Upper lobe of left lung (tissue), 6 donors: ENCODE measurements around the gene EXOC6. TPM values are rescaled to one million over a fixed set of nuclear protein-coding genes. Genes with fewer than 3 reads are reported as not detected.
"Not testable (repeated sequence)": the region's sequence is repeated elsewhere in the genome, so short reads cannot be mapped to it uniquely, and the experiment has no call there.

ENCODE experiments used
- ATAC-seq, 2 donors: fragments of 200-7000 bp; cut with Tn5 transposase; one replicate each; pipeline ENCODE4 v1.9.1; 2022; ENCODE audit warnings: mild to moderate bottlenecking in 2 of 2, moderate library complexity in 2 of 2; ENCODE audit not compliant: low FRiP score in 2 of 2
- DNase-seq, 2 donors: peaks; one replicate each; pipeline ENCODE4 v3.0.0-alpha.2; 2019 to 2020
- H3K27ac ChIP-seq, 4 donors: fragments of 200-600 bp; sonication (generic); one replicate each; pipeline ENCODE4 v1.5.1; 2016 to 2019
- H3K27me3 ChIP-seq, 4 donors: fragments of 200-600 bp; sonication (generic); one replicate each; pipeline ENCODE4 v1.5.1; 2017 to 2019
- H3K36me3 ChIP-seq, 4 donors: fragments of 200-600 bp; sonication (generic); one replicate each; pipeline ENCODE4 v1.5.1; 2016 to 2019
- H3K4me1 ChIP-seq, 4 donors: fragments of 200-600 bp; sonication (generic); one replicate each; pipeline ENCODE4 v1.5.1; 2018 to 2019
- H3K4me3 ChIP-seq, 4 donors: fragments of 200-600 bp; sonication (generic); one replicate each; pipeline ENCODE4 v1.5.1; 2017 to 2019; ENCODE audit warnings: mild to moderate bottlenecking in 2 of 4, moderate library complexity in 1 of 4
- H3K9me3 ChIP-seq, 4 donors: fragments of 200-600 bp; sonication (generic); one replicate each; pipeline ENCODE4 v1.5.1; 2018 to 2019
- EP300 ChIP-seq, 4 donors: sonication (generic); formaldehyde crosslinking; IDR thresholded peaks; one replicate each; pipeline ENCODE4 v1.5.1; 2017; ENCODE audit warnings: antibody characterized with exemption in 4 of 4, control low read depth in 2 of 4
- POLR2A ChIP-seq, 4 donors: fragments of 450-650 bp; IDR thresholded peaks; one replicate each; pipeline ENCODE4 v1.5.1; 2016 to 2017; ENCODE audit warnings: antibody characterized with exemption in 4 of 4, mild to moderate bottlenecking in 2 of 4
- POLR2AphosphoS5 ChIP-seq, 2 donors: sonication (generic); formaldehyde crosslinking; IDR thresholded peaks; one replicate each; pipeline ENCODE4 v1.5.1; 2017; ENCODE audit warnings: antibody characterized with exemption in 2 of 2
- WGBS, 2 donors: methylation state at CpG; one replicate each; pipeline ENCODE4 v1.1.5; 2017 to 2018; 5-methylcytosine and 5-hydroxymethylcytosine counted together
- total RNA-seq, 6 donors: library from RNA; depleted of rRNA in 4 of 6; stranded (reverse); fragments of >200 nt in 4 of 6; gene quantifications; one replicate each; pipeline versions ENCODE4 v1.1.0 to v1.2.1, GENCODE V29; 2016 to 2021
- TF ChIP-seq, protein P1 (sequence below), 6 experiments: fragments of 450-650 bp in 4 of 6; fragments of 200-600 bp in 2 of 6; sonication (generic) in 2 of 6; IDR thresholded peaks; one replicate each; pipeline ENCODE4 v1.5.1; 2016 to 2019; ENCODE audit warnings: antibody characterized with exemption in 6 of 6
- donor health status: DM: no; HTN: no; CAD: no; lungs with moderate emphysema.
- donor health status: DM: no; HTN: yes; CAD: no; lungs with severe emphysema.

Gene EXOC6
- total RNA-seq, 6 donors from 2014 or later, result 7.1 to 27.3 (median 20.1) TPM

DNA sequence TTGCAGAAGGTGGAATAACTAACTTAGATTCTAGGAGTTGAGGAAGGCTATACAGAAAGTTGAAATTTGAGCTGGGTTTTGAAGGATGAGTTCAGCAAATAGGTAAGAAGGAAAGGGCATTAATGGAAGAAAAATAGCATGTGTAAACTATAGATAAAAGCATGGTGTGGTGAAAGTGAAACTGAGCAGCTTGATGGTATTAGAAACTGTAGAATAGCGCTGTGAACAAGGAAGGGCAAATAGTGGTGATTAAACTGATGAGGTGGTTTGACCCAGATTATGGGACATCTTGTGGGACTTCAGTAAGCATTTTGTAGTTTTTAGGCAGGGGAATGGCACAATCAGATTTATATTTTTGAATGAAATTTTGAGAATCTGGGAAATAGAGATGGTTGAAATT lies 90.5 kb downstream of the EXOC6 start:
- TF ChIP-seq POLR2A (IDR thresholded peaks at IDR 0.05), result no peak
- no peak for TF ChIP-seq EP300 (IDR thresholded peaks at IDR 0.05)
- TF ChIP-seq POLR2AphosphoS5 (IDR thresholded peaks at IDR 0.05), result no peak
- TF ChIP-seq, protein P1, sequence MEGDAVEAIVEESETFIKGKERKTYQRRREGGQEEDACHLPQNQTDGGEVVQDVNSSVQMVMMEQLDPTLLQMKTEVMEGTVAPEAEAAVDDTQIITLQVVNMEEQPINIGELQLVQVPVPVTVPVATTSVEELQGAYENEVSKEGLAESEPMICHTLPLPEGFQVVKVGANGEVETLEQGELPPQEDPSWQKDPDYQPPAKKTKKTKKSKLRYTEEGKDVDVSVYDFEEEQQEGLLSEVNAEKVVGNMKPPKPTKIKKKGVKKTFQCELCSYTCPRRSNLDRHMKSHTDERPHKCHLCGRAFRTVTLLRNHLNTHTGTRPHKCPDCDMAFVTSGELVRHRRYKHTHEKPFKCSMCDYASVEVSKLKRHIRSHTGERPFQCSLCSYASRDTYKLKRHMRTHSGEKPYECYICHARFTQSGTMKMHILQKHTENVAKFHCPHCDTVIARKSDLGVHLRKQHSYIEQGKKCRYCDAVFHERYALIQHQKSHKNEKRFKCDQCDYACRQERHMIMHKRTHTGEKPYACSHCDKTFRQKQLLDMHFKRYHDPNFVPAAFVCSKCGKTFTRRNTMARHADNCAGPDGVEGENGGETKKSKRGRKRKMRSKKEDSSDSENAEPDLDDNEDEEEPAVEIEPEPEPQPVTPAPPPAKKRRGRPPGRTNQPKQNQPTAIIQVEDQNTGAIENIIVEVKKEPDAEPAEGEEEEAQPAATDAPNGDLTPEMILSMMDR (IDR thresholded peaks at IDR 0.05), result no peak
- Histone ChIP-seq H3K27me3 (no peaks in the 10 kb centered on the region), H3K4me3 (no peak overlapping the region), H3K4me1 (no peaks in the 10 kb centered on the region), H3K27ac (no peak overlapping the region), H3K36me3 (peaks cover 0 to 17% (median 0%) of the 10 kb centered on the region in 4 donors), H3K9me3 (no peaks in the 10 kb centered on the region)
- no peak for DNase-seq
- WGBS, 2 donors, result 78% methylated on average over 1 of the region's 1 CpG
- no peak for ATAC-seq

DNA sequence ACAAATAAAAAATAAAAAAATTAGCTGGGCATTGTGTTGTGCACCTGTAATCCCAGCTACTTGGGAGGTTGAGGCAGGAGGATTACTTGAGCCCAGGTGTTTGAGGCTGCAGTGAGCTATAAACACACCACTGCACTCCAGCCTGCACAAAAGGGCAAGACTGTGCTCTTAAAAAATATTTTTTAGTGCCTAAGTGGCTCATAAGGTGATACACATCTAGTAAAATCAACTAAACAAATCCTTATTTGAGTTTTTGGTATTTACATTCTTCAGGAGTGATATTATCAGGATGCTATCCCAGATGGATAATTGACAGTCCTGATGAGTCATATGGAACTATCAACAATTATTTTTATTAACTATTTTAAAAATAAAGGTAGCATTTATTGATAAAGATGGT lies 93.9 kb downstream of the EXOC6 start:
- DNase-seq (no peak), ATAC-seq (no peak)
- Histone ChIP-seq H3K27ac (no peak overlapping the region), H3K4me1 (no peaks in the 10 kb centered on the region), H3K27me3 (no peaks in the 10 kb centered on the region), H3K36me3 (peaks cover 0 to 28% (median 0%) of the 10 kb centered on the region in 4 donors), H3K4me3 (no peak overlapping the region), H3K9me3 (no peaks in the 10 kb centered on the region)
- no peak for TF ChIP-seq POLR2AphosphoS5 (IDR thresholded peaks at IDR 0.05)
- TF ChIP-seq, protein P1 (IDR thresholded peaks at IDR 0.05), result no peak
- TF ChIP-seq POLR2A (IDR thresholded peaks at IDR 0.05), result no peak
- TF ChIP-seq EP300 (IDR thresholded peaks at IDR 0.05), result no peak

DNA sequence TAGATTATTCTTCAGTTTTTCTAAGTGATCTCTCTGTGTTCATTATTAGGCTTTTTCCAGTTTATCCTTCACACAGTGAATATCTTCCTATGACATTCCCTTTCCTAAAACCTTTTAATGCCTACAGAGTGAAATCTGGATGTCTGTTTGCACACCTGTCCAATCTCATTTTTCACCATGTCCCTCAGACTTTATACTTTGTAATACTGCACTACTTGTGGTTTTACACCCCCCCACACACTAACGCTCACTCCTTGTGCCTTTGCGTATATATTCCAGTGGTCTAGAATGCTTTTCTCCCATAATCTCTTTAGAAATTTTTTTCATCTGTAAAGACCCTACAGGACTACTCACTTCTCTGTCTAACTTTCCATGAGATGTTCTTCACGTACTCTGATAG lies 98.2 kb downstream of the EXOC6 start:
- H3K27ac ChIP-seq, result no peak overlapping the region
- no peaks in the 10 kb centered on the region for H3K4me1 ChIP-seq
- ATAC-seq, result no peak
- DNase-seq, result no peak
- 96% methylated on average over 3 of the region's 3 CpGs for WGBS, 2 donors
- TF ChIP-seq EP300 (IDR thresholded peaks at IDR 0.05) (no peak), POLR2A (IDR thresholded peaks at IDR 0.05) (no peak), POLR2AphosphoS5 (IDR thresholded peaks at IDR 0.05) (no peak)
- TF ChIP-seq, protein P1 (IDR thresholded peaks at IDR 0.05), result no peak
- H3K4me3 ChIP-seq, result no peak overlapping the region
- H3K27me3 ChIP-seq, result no peaks in the 10 kb centered on the region
- H3K9me3 ChIP-seq, result no peaks in the 10 kb centered on the region
- peaks cover 0 to 46% (median 5%) of the 10 kb centered on the region in 4 donors for H3K36me3 ChIP-seq

DNA sequence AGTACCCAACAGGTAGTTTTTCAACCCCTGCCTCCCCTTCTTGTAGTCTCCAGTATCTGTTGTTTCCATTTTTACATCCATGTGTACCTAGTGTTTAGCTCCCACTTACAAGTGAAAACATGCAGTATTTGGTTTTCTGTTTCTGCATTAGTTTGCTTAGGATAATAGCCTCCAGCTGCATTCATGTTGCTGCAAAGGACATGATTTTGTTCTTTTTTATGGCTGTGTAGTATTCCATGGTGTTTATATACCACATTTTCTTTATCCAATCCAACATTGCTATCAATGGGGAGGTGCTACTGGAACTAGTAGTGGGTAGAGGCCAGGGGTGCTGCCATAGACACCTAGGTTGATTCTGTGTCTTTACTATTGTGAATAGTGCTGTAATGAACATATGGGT lies 104.3 kb downstream of the EXOC6 start:
- not testable (repeated sequence) for H3K27ac ChIP-seq, ATAC-seq, H3K9me3 ChIP-seq, H3K4me3 ChIP-seq, H3K4me1 ChIP-seq, DNase-seq, H3K27me3 ChIP-seq
- H3K36me3 ChIP-seq, result peaks cover 0 to 40% (median 9%) of the 10 kb centered on the region in 4 donors

GRCh38 chr10:92957223-92958010 lies 109.1 kb downstream of the EXOC6 start:
- TF ChIP-seq EP300 (IDR thresholded peaks at IDR 0.05) (no peak), POLR2AphosphoS5 (IDR thresholded peaks at IDR 0.05) (no peak), POLR2A (IDR thresholded peaks at IDR 0.05) (no peak)
- TF ChIP-seq, protein P1 (IDR thresholded peaks at IDR 0.05), result no peak
- peaks cover 0 to 33% (median 5%) of the 10 kb centered on the region in 4 donors for H3K36me3 ChIP-seq
- WGBS, 2 donors, result 66 to 76% methylated on average over 2 of the region's 2 CpGs
- no peak for ATAC-seq
- H3K4me3 ChIP-seq, result no peak overlapping the region
- H3K9me3 ChIP-seq, result no peaks in the 10 kb centered on the region
- DNase-seq, result no peak
- H3K27me3 ChIP-seq, result no peaks in the 10 kb centered on the region
- H3K4me1 ChIP-seq, result no peaks in the 10 kb centered on the region
- peak overlapping the region in 1 of 4 donors; percentile 6 for H3K27ac ChIP-seq
